Panc1 (cell line): ENCODE data around the gene C1orf146. TPM values are rescaled to one million over a fixed set of nuclear protein-coding genes. Genes with fewer than 3 reads are reported as not detected.
"Not testable (repeated sequence)": the region's sequence is repeated elsewhere in the genome, so short reads cannot be mapped to it uniquely, and the experiment has no call there.

Source experiments
- ATAC-seq: fragments of 200-7000 bp; cut with Tn5 transposase; 2 replicates; pipeline ENCODE4 v1.9.1; 2020; ENCODE audit warnings: mild to moderate bottlenecking, moderate library complexity
- BruUV-seq: library from RNA; stranded (reverse); fragments of 400-500 nt; replicated peaks from 2 replicates; lab custom pipeline; 2021; lab: Mats Ljungman, UMichigan
- CTCF ChIA-PET: fragments of 300-600 bp; sonication (Branson Sonifier 250); formaldehyde crosslinking; loops from one replicate; lab custom pipeline; 2022; ENCODE audit warnings: antibody characterized with exemption; lab: Charles Lee
- POLR2A ChIA-PET: fragments of 300-600 bp; sonication (Branson Sonifier 250); formaldehyde crosslinking; loops from one replicate; lab custom pipeline; 2022; ENCODE audit warnings: antibody characterized with exemption; lab: Charles Lee
- DNase-seq: peaks from one replicate; pipeline ENCODE4 v3.0.0-alpha.2; 2010; ENCODE audit warnings: low read depth, low spot score
- H3K27ac ChIP-seq: 2 replicates; pipeline ENCODE4 v1.5.1; 2011; ENCODE audit warnings: mild to moderate bottlenecking, low read length, inconsistent platforms
- H3K27me3 ChIP-seq: fragments of 200-500 bp; sonication (Bioruptor generic); 2 replicates; pipeline ENCODE4 v1.6.0; 2014; ENCODE audit warnings: low read length, inconsistent platforms; ENCODE audit not compliant: control insufficient read depth, insufficient read depth
- H3K36me3 ChIP-seq: fragments of 200-500 bp; sonication (Bioruptor generic); 2 replicates; pipeline ENCODE4 v1.5.1; 2014; ENCODE audit warnings: inconsistent platforms, mild to moderate bottlenecking, low read length, moderate library complexity; ENCODE audit not compliant: control insufficient read depth, insufficient read depth
- H3K4me1 ChIP-seq: 2 replicates; pipeline ENCODE4 v1.5.1; 2011; ENCODE audit warnings: inconsistent platforms, mild to moderate bottlenecking, low read length, moderate library complexity; ENCODE audit not compliant: control insufficient read depth, insufficient read depth
- H3K4me3 ChIP-seq, 2 experiments: 2 replicates each; pipeline ENCODE4 v1.5.1; 2011 to 2012; ENCODE audit warnings: low read depth in 2 of 2, low read length in 2 of 2, mild to moderate bottlenecking in 2 of 2, inconsistent platforms in 1 of 2, moderate library complexity in 1 of 2
- H3K9me3 ChIP-seq: fragments of 200-500 bp; sonication (Bioruptor generic); 2 replicates; pipeline ENCODE4 v1.5.1; 2014; ENCODE audit warnings: low read depth, mild to moderate bottlenecking, inconsistent platforms, low read length, moderate library complexity; ENCODE audit not compliant: control insufficient read depth, insufficient read depth
- POLR2AphosphoS5 ChIP-seq: IDR thresholded peaks from 2 replicates; pipeline ENCODE4 v1.6.1; 2012; ENCODE audit warnings: mild to moderate bottlenecking, low read depth, low read length, moderate library complexity
- SIN3A ChIP-seq: IDR thresholded peaks from 2 replicates; pipeline ENCODE4 v1.6.1; 2012; ENCODE audit warnings: low read depth, mild to moderate bottlenecking, low read length, moderate library complexity, borderline replicate concordance; ENCODE audit not compliant: insufficient read depth
- TCF7L2 ChIP-seq: IDR thresholded peaks from 2 replicates; pipeline ENCODE4 v1.6.1; 2011; ENCODE audit warnings: mild to moderate bottlenecking, low read depth, low read length, inconsistent platforms
- in situ Hi-C: cut with HindIII; loops from 2 replicates; pipeline ENCODE4 v1.10.0; 2016; ENCODE audit warnings: low sequenced_read_pairs, low pct_unique_long_range_greater_than_20kb
- intact Hi-C: fragments of 100-400 bp; cut with micrococcal nuclease; formaldehyde crosslinking; loops from one replicate; pipeline ENCODE4 v1.10.0; 2022; ENCODE audit not compliant: unreplicated experiment
- total RNA-seq: library from RNA; stranded (reverse); gene quantifications from one replicate; pipeline ENCODE4 v1.2.1, GENCODE V29; 2021; ENCODE audit not compliant: unreplicated experiment
- TF ChIP-seq, protein P1 (sequence below): fragments of 450-650 bp; IDR thresholded peaks from 2 replicates; pipeline ENCODE4 v1.5.1; 2017; ENCODE audit warnings: mild to moderate bottlenecking
- TF ChIP-seq, protein P2 (sequence below), 2 experiments: IDR thresholded peaks; 2 replicates each; pipeline ENCODE4 v1.6.1; 2011 to 2012; ENCODE audit warnings: low read depth in 2 of 2, control low read depth in 1 of 2, low read length in 1 of 2, mild to moderate bottlenecking in 1 of 2, moderate library complexity in 1 of 2; ENCODE audit not compliant: insufficient read depth in 1 of 2

The C1orf146 gene
- total RNA-seq, 1 experiment from 2014 or later, result not detected

DNA sequence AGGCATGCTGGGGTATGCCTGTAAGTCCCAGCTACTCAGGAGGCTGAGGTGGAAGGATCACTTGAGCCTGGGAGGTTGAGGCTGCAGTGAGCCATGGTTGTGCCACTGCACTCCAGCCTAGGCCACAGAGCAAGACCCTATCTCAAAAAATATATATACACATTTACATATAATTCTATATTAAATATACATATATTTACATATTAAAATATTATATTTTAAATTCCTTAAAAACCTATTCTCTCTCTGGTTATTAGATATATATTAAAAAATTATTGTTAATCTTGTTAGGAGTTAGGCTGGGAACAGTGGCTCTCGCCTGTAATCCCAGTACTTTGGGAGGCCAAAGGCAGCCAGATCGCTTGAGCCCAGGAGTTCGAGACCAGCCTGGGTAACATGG lies 58.4 kb downstream of the C1orf146 start:
- POLR2A ChIA-PET, result no interaction called here
- Histone ChIP-seq H3K27me3 (no peaks in the 10 kb centered on the region), H3K4me1 (no peaks in the 10 kb centered on the region), H3K27ac (no peak overlapping the region), H3K9me3 (no peaks in the 10 kb centered on the region), H3K4me3 (no peak overlapping the region), H3K36me3 (no peaks in the 10 kb centered on the region)
- ATAC-seq (no peak), DNase-seq (no peak)
- CTCF ChIA-PET, result no interaction called here
- intact Hi-C loops, result no loop called here
- BruUV-seq, result no TSS peak
- no peak for TF ChIP-seq SIN3A
- no peak for TF ChIP-seq POLR2AphosphoS5
- TF ChIP-seq, protein P1, sequence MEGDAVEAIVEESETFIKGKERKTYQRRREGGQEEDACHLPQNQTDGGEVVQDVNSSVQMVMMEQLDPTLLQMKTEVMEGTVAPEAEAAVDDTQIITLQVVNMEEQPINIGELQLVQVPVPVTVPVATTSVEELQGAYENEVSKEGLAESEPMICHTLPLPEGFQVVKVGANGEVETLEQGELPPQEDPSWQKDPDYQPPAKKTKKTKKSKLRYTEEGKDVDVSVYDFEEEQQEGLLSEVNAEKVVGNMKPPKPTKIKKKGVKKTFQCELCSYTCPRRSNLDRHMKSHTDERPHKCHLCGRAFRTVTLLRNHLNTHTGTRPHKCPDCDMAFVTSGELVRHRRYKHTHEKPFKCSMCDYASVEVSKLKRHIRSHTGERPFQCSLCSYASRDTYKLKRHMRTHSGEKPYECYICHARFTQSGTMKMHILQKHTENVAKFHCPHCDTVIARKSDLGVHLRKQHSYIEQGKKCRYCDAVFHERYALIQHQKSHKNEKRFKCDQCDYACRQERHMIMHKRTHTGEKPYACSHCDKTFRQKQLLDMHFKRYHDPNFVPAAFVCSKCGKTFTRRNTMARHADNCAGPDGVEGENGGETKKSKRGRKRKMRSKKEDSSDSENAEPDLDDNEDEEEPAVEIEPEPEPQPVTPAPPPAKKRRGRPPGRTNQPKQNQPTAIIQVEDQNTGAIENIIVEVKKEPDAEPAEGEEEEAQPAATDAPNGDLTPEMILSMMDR, result no peak
- TF ChIP-seq, protein P2, sequence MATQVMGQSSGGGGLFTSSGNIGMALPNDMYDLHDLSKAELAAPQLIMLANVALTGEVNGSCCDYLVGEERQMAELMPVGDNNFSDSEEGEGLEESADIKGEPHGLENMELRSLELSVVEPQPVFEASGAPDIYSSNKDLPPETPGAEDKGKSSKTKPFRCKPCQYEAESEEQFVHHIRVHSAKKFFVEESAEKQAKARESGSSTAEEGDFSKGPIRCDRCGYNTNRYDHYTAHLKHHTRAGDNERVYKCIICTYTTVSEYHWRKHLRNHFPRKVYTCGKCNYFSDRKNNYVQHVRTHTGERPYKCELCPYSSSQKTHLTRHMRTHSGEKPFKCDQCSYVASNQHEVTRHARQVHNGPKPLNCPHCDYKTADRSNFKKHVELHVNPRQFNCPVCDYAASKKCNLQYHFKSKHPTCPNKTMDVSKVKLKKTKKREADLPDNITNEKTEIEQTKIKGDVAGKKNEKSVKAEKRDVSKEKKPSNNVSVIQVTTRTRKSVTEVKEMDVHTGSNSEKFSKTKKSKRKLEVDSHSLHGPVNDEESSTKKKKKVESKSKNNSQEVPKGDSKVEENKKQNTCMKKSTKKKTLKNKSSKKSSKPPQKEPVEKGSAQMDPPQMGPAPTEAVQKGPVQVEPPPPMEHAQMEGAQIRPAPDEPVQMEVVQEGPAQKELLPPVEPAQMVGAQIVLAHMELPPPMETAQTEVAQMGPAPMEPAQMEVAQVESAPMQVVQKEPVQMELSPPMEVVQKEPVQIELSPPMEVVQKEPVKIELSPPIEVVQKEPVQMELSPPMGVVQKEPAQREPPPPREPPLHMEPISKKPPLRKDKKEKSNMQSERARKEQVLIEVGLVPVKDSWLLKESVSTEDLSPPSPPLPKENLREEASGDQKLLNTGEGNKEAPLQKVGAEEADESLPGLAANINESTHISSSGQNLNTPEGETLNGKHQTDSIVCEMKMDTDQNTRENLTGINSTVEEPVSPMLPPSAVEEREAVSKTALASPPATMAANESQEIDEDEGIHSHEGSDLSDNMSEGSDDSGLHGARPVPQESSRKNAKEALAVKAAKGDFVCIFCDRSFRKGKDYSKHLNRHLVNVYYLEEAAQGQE (IDR thresholded peaks at IDR 0.05; ENCODE audit: insufficient read depth in 1 of 2, low read depth in 2 of 2, low read length in 1 of 2), result no peak
- TF ChIP-seq TCF7L2, result no peak
- in situ Hi-C loops, result no loop called here

DNA sequence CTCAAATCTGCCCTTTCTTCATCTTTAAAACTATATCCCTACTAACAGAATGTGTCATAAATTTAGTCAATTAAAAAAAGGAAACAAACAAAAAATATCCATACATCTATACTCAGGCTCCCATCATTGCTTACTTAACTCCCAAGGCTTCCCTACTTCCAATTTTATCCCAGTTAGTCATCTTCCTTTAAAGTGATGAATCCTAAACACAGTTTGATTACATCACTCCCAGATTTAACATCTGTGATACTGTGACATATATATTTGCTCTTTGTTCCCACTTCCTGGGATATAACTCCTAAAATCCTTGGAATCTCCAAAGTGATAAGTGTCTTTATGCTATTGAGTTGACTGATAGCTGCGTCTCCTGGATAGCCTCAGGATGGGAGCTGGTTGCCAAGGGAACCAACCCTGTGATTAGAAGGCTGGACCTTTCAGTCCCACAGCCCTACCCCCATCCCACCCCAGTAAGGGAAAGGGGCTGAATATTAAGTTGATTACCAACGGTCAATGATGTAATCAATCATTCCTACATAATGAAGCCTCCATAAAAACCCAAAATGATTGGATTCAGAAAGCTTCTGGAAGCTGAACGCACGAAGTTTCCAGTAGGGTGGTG lies 59.5 kb downstream of the C1orf146 start:
- no peak for DNase-seq
- CTCF ChIA-PET, result no interaction called here
- BruUV-seq, result no TSS peak
- Histone ChIP-seq H3K9me3 (no peaks in the 10 kb centered on the region), H3K27ac (no peak overlapping the region), H3K4me1 (no peaks in the 10 kb centered on the region), H3K36me3 (no peaks in the 10 kb centered on the region), H3K4me3 (no peak overlapping the region), H3K27me3 (no peaks in the 10 kb centered on the region)
- ATAC-seq, result no peak
- POLR2A ChIA-PET, result no interaction called here
- in situ Hi-C loops (no loop called here), intact Hi-C loops (no loop called here)
- TF ChIP-seq TCF7L2, result no peak
- no peak for TF ChIP-seq POLR2AphosphoS5
- no peak for TF ChIP-seq SIN3A
- TF ChIP-seq, protein P2 (IDR thresholded peaks at IDR 0.05; ENCODE audit: insufficient read depth in 1 of 2, low read depth in 2 of 2, low read length in 1 of 2), result no peak
- TF ChIP-seq, protein P1, result no peak

DNA sequence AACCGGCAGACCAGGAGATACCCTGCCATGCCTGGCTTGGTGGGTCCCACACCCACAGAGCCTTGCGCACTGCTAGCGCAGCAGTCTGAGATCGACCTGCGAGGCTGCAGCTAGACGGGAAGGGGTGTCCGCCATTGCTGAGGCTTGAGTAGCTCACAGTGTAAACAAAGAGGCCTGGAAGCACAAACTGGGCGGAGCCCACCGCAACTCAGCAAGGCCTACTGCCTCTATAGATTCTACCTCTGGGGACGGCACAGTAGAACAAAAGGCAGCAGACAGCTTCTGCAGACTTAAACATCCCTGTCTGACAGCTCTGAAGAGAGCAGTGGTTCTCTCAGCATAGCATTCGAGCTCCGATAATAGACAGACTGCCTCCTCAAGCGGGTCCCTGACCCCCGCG lies 62.1 kb downstream of the C1orf146 start:
- H3K4me1 ChIP-seq, in situ Hi-C loops, intact Hi-C loops, H3K27ac ChIP-seq, POLR2A ChIA-PET, H3K4me3 ChIP-seq, BruUV-seq, DNase-seq, ATAC-seq, H3K27me3 ChIP-seq, H3K36me3 ChIP-seq, H3K9me3 ChIP-seq: not testable (repeated sequence)
- CTCF ChIA-PET, result interaction anchor here (0.6 kb wide), 1 partner anchor 12 kb away, joined by 6 read pairs; no protein-coding TSS in a partner anchor
